ENCODE measurements around the gene LRRC8A. TPM values are rescaled to one million over a fixed set of nuclear protein-coding genes. Genes with fewer than 3 reads are reported as not detected.
"Not testable (repeated sequence)": the region's sequence is repeated elsewhere in the genome, so short reads cannot be mapped to it uniquely, and the experiment has no call there.

The LRRC8A gene
- total and polyA plus RNA-seq, 2 experiments from 2014 or later = 37.3 to 80.5 TPM

GRCh38 chr9:128943832-128944620 lies 62.1 kb downstream of the LRRC8A start (continued):
- TF ChIP-seq ZNF462 (CRISPR knock-in tag; IDR thresholded peaks at IDR 0.05) (no peak), REST (IDR thresholded peaks at IDR 0.05; ENCODE audit: unreplicated experiment) (no peak), ZNF114 (CRISPR knock-in tag; IDR thresholded peaks at IDR 0.05) (no peak), EZH2phosphoT487 (IDR thresholded peaks at IDR 0.05; ENCODE audit: unreplicated experiment) (no peak), EZH2 (IDR thresholded peaks at IDR 0.05; ENCODE audit: low read depth, unreplicated experiment) (no peak), CREB1 (CRISPR knock-in tag; IDR thresholded peaks at IDR 0.05; ENCODE audit: low read depth) (no peak), ZNF331 (CRISPR knock-in tag; IDR thresholded peaks at IDR 0.05; ENCODE audit: low read depth) (no peak)

GRCh38 chr9:128944966-128945365 lies 63.0 kb downstream of the LRRC8A start:
- peaks cover 21% of the 10 kb centered on the region for H3K36me3 Mint-ChIP-seq (ENCODE audit: low read depth)
- H3K27ac ChIP-seq (ENCODE audit: low read depth); H3K4me3 ChIP-seq; H3K36me3 ChIP-seq (ENCODE audit: insufficient read depth); DNase-seq (ENCODE audit: low spot score); H3F3A ChIP-seq (replicated peaks; ENCODE audit: low read depth); H3K4me2 ChIP-seq; H3K4me3 Mint-ChIP-seq; ATAC-seq; H3K9me3 Mint-ChIP-seq; H3K27me3 ChIP-seq (ENCODE audit: insufficient read depth); H3K4me1 ChIP-seq (ENCODE audit: insufficient read depth); H2AFZ ChIP-seq; H3K27ac Mint-ChIP-seq; H4K20me1 ChIP-seq (replicated peaks; ENCODE audit: insufficient read depth); H3K9me2 ChIP-seq (ENCODE audit: insufficient read depth): not testable (repeated sequence)
- peaks cover 11% of the 10 kb centered on the region for H3K27me3 Mint-ChIP-seq (ENCODE audit: insufficient read depth, low read depth, poor library complexity)
- H3K4me1 Mint-ChIP-seq = peaks cover 18% of the 10 kb centered on the region
- peaks cover 32% of the 10 kb centered on the region for H3K79me2 ChIP-seq (replicated peaks; ENCODE audit: insufficient read depth)
